WTC11 (cell line): Measurements from ENCODE around the gene ANKRD13D. TPM values are rescaled to one million over a fixed set of nuclear protein-coding genes. Genes with fewer than 3 reads are reported as not detected.
A peak's percentile ranks its signal among the peaks of the same experiment; 100 is the strongest.

Experiments used
- ATAC-seq: fragments of 200-7000 bp; cut with Tn5 transposase; 2 replicates; pipeline ENCODE4 v1.10.0; 2021; ENCODE audit warnings: mild to moderate bottlenecking, moderate library complexity
- CTCF ChIA-PET: fragments of 300-600 bp; sonication (Branson Sonifier 250); formaldehyde crosslinking; loops from one replicate; lab custom pipeline; 2021; ENCODE audit warnings: antibody characterized with exemption; lab: Charles Lee
- POLR2A ChIA-PET: fragments of 350-600 bp; sonication (Branson Sonifier 250); formaldehyde crosslinking; loops from one replicate; lab custom pipeline; 2021; ENCODE audit warnings: antibody characterized with exemption; lab: Charles Lee
- DNase-seq: peaks from one replicate; pipeline ENCODE4 v3.0.0; 2021; ENCODE audit warnings: low spot score
- H3K27ac Mint-ChIP-seq: 2 replicates; pipeline ENCODE4 v1.8.0; 2021; ENCODE audit warnings: mixed read lengths
- H3K27me3 Mint-ChIP-seq: 2 replicates; pipeline ENCODE4 v1.8.0; 2021; ENCODE audit warnings: low read depth, mild to moderate bottlenecking, moderate library complexity, mixed read lengths
- H3K36me3 Mint-ChIP-seq: 2 replicates; pipeline ENCODE4 v1.8.0; 2021; ENCODE audit warnings: mixed read lengths
- H3K4me1 Mint-ChIP-seq: 2 replicates; pipeline ENCODE4 v1.8.0; 2022; ENCODE audit warnings: mixed read lengths
- H3K4me3 Mint-ChIP-seq: 2 replicates; pipeline ENCODE4 v1.8.0; 2021; ENCODE audit warnings: mild to moderate bottlenecking, moderate library complexity, mixed read lengths
- H3K9me3 Mint-ChIP-seq: 2 replicates; pipeline ENCODE4 v1.8.0; 2021; ENCODE audit warnings: mixed read lengths
- CREM ChIP-seq: sonication (generic); formaldehyde crosslinking; IDR thresholded peaks from 2 replicates; pipeline ENCODE4 v1.8.1; 2022; ENCODE audit warnings: mild to moderate bottlenecking, missing genetic modification reagents, moderate library complexity
- ESRRA ChIP-seq: sonication (generic); formaldehyde crosslinking; IDR thresholded peaks from 2 replicates; pipeline ENCODE4 v1.8.1; 2022; ENCODE audit warnings: mild to moderate bottlenecking, missing genetic modification reagents, borderline replicate concordance
- FOXJ3 ChIP-seq: sonication (generic); formaldehyde crosslinking; IDR thresholded peaks from 2 replicates; pipeline ENCODE4 v1.9.0; 2021; ENCODE audit warnings: missing genetic modification reagents, mild to moderate bottlenecking, borderline replicate concordance
- GTF2I ChIP-seq: fragments of 250-450 bp; sonication (Bioruptor Pico); conservative IDR thresholded peaks from 2 replicates; pipeline ENCODE4 v1.4.0; 2021; ENCODE audit warnings: mild to moderate bottlenecking
- IRF2 ChIP-seq: sonication (generic); formaldehyde crosslinking; IDR thresholded peaks from 2 replicates; pipeline ENCODE4 v1.8.0; 2022; ENCODE audit warnings: low read depth, missing genetic modification reagents, borderline replicate concordance
- NFATC4 ChIP-seq: fragments of 250-450 bp; sonication (Bioruptor Pico); IDR thresholded peaks from 2 replicates; pipeline ENCODE4 v1.9.0; 2021; ENCODE audit warnings: mild to moderate bottlenecking
- PRRX2 ChIP-seq: fragments of 250-450 bp; sonication (Bioruptor Pico); IDR thresholded peaks from 2 replicates; pipeline ENCODE4 v1.8.0; 2021; ENCODE audit warnings: mild to moderate bottlenecking
- RELA ChIP-seq: sonication (generic); formaldehyde crosslinking; IDR thresholded peaks from 2 replicates; pipeline ENCODE4 v1.8.1; 2022; ENCODE audit warnings: missing genetic modification reagents, mild to moderate bottlenecking, borderline replicate concordance
- SOX15 ChIP-seq: fragments of 250-450 bp; sonication (Bioruptor Pico); IDR thresholded peaks from 2 replicates; pipeline ENCODE4 v1.9.0; 2021; ENCODE audit warnings: mild to moderate bottlenecking
- SP1 ChIP-seq: sonication (generic); formaldehyde crosslinking; conservative IDR thresholded peaks from 2 replicates; pipeline ENCODE4 v1.8.1; 2022; ENCODE audit warnings: missing genetic modification reagents
- TEAD1 ChIP-seq: sonication (generic); formaldehyde crosslinking; IDR thresholded peaks from 2 replicates; pipeline ENCODE4 v1.8.0; 2022; ENCODE audit warnings: mild to moderate bottlenecking, missing genetic modification reagents
- ZNF138 ChIP-seq: sonication (generic); formaldehyde crosslinking; conservative IDR thresholded peaks from 2 replicates; pipeline ENCODE4 v1.8.1; 2022; ENCODE audit warnings: mild to moderate bottlenecking, moderate library complexity, missing genetic modification reagents
- ZNF317 ChIP-seq: sonication (generic); formaldehyde crosslinking; IDR thresholded peaks from 2 replicates; pipeline ENCODE4 v1.8.1; 2023; ENCODE audit warnings: low read depth, mild to moderate bottlenecking, moderate library complexity, missing genetic modification reagents, borderline replicate concordance
- total RNA-seq: library from RNA; stranded (reverse); gene quantifications from 3 replicates; pipeline ENCODE4 v1.2.3, GENCODE V29; 2021
- TF ChIP-seq, protein P1 (sequence below): sonication (generic); formaldehyde crosslinking; IDR thresholded peaks from 2 replicates; pipeline ENCODE4 v1.8.1; 2023; ENCODE audit warnings: mild to moderate bottlenecking, missing genetic modification reagents, moderate library complexity
- TF ChIP-seq, protein P2 (sequence below): sonication (generic); formaldehyde crosslinking; IDR thresholded peaks from 2 replicates; pipeline ENCODE4 v1.8.0; 2022; ENCODE audit warnings: mild to moderate bottlenecking, missing genetic modification reagents
- TF ChIP-seq, protein P3 (sequence below): sonication (generic); formaldehyde crosslinking; IDR thresholded peaks from 2 replicates; pipeline ENCODE4 v1.8.0; 2022; ENCODE audit warnings: mild to moderate bottlenecking, missing genetic modification reagents
- TF ChIP-seq, protein P4 (sequence below): sonication (generic); formaldehyde crosslinking; IDR thresholded peaks from 2 replicates; pipeline ENCODE4 v1.8.1; 2023; ENCODE audit warnings: mild to moderate bottlenecking, missing genetic modification reagents, moderate library complexity
- TF ChIP-seq, protein P5 (sequence below): sonication (generic); formaldehyde crosslinking; IDR thresholded peaks from 2 replicates; pipeline ENCODE4 v1.8.1; 2023; ENCODE audit warnings: mild to moderate bottlenecking, missing genetic modification reagents, borderline replicate concordance
- TF ChIP-seq, protein P6 (sequence below): sonication (generic); formaldehyde crosslinking; IDR thresholded peaks from 2 replicates; pipeline ENCODE4 v1.8.0; 2022; ENCODE audit warnings: missing genetic modification reagents

Gene ANKRD13D
- total RNA-seq, 1 experiment from 2014 or later: 55.5 TPM

DNA sequence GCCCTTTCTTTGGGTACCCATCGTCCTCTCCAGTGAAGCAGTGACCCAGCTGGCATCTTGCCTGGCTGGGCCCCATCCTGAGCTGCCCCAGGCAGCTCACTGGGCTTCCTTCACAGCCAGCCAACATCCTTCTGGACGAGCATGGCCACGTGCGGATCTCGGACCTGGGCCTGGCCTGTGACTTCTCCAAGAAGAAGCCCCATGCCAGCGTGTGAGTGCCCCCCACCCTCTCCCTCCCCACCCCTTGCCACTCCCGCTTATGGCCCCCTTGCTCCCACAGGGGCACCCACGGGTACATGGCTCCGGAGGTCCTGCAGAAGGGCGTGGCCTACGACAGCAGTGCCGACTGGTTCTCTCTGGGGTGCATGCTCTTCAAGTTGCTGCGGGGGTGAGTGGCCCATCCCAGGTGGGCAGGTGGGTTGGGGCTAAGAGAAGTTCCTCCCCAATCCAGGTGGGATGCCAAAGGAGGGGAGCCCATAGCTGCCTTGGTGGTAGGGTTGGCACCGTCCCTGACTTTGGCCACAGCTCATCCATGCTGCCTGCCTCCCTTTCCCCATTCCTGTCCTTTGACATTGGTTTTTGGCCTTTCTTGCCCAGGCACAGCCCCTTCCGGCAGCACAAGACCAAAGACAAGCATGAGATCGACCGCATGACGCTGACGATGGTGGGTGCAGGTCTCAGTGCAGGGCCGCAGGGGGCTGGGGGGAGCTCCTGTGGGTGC lies 6.8 kb upstream of the ANKRD13D start:
- no peaks in the 10 kb centered on the region for H3K27me3 Mint-ChIP-seq
- ATAC-seq (no peak), DNase-seq (no peak)
- ChIA-PET POLR2A (interaction anchor here (0.9 kb wide), 1 partner anchor 22 kb away, joined by 3 read pairs; no protein-coding TSS in a partner anchor), CTCF (interaction anchor here (0.9 to 2.4 kb wide), 4 partner anchors 11 to 35 kb away, joined by 3 to 16 read pairs (median 6); no protein-coding TSS in a partner anchor)
- H3K9me3 Mint-ChIP-seq: no peaks in the 10 kb centered on the region
- H3K4me1 Mint-ChIP-seq: peaks cover 10% of the 10 kb centered on the region
- TF ChIP-seq RELA (CRISPR knock-in tag) (no peak), ZNF317 (no peak), ESRRA (CRISPR knock-in tag) (no peak), PRRX2 (CRISPR knock-in tag) (no peak), TEAD1 (CRISPR knock-in tag) (no peak), IRF2 (CRISPR knock-in tag) (no peak), FOXJ3 (CRISPR knock-in tag) (no peak), SP1 (no peak), SOX15 (CRISPR knock-in tag) (no peak), ZNF138 (CRISPR knock-in tag) (no peak), GTF2I (no peak)
- TF ChIP-seq, protein P1, sequence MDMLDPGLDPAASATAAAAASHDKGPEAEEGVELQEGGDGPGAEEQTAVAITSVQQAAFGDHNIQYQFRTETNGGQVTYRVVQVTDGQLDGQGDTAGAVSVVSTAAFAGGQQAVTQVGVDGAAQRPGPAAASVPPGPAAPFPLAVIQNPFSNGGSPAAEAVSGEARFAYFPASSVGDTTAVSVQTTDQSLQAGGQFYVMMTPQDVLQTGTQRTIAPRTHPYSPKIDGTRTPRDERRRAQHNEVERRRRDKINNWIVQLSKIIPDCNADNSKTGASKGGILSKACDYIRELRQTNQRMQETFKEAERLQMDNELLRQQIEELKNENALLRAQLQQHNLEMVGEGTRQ (CRISPR knock-in tag): no peak
- TF ChIP-seq, protein P2, sequence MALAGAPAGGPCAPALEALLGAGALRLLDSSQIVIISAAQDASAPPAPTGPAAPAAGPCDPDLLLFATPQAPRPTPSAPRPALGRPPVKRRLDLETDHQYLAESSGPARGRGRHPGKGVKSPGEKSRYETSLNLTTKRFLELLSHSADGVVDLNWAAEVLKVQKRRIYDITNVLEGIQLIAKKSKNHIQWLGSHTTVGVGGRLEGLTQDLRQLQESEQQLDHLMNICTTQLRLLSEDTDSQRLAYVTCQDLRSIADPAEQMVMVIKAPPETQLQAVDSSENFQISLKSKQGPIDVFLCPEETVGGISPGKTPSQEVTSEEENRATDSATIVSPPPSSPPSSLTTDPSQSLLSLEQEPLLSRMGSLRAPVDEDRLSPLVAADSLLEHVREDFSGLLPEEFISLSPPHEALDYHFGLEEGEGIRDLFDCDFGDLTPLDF: no peak
- TF ChIP-seq, protein P3, sequence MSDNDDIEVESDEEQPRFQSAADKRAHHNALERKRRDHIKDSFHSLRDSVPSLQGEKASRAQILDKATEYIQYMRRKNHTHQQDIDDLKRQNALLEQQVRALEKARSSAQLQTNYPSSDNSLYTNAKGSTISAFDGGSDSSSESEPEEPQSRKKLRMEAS (CRISPR knock-in tag): no peak
- TF ChIP-seq, protein P4, sequence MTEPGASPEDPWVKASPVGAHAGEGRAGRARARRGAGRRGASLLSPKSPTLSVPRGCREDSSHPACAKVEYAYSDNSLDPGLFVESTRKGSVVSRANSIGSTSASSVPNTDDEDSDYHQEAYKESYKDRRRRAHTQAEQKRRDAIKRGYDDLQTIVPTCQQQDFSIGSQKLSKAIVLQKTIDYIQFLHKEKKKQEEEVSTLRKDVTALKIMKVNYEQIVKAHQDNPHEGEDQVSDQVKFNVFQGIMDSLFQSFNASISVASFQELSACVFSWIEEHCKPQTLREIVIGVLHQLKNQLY (CRISPR knock-in tag): no peak
- peak overlapping the region; percentile 72; the same call in 1 of the 2 replicates for H3K27ac Mint-ChIP-seq
- H3K36me3 Mint-ChIP-seq: peaks cover 18% of the 10 kb centered on the region
- no peak overlapping the region for H3K4me3 Mint-ChIP-seq

DNA sequence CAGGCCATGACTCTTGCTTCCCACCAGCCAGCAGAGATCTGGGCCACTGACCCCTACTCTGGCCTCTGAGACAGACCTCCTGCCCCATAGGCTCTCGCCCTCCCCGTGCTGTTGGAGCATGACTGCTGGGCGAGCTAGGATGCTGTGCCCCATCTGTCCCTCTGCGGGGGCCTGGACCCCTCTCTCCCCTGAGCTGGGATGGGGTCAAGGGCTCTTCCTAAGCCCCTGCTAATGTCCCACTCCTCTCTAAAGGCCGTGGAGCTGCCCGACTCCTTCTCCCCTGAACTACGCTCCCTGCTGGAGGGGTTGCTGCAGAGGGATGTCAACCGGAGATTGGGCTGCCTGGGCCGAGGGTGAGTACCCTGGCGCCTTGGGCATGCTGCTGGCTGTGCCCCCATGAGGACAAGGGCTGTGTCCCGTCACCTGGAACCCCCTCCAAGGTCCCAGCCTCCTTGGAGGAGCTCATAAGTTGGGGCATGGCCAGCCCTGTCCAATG lies 6.2 kb upstream of the ANKRD13D start:
- ATAC-seq: no peak
- no peaks in the 10 kb centered on the region for H3K27me3 Mint-ChIP-seq
- ChIA-PET CTCF (interaction anchor here (0.9 to 2.4 kb wide), 5 partner anchors 11 to 34 kb away, joined by 3 to 16 read pairs (median 3); partner anchors contain the start of gene SSH3), POLR2A (interaction anchor here (0.9 kb wide), 1 partner anchor 22 kb away, joined by 3 read pairs; no protein-coding TSS in a partner anchor)
- H3K36me3 Mint-ChIP-seq: peaks cover 18% of the 10 kb centered on the region
- DNase-seq: no peak
- H3K4me3 Mint-ChIP-seq: no peak overlapping the region
- TF ChIP-seq CREM (no peak), NFATC4 (CRISPR knock-in tag) (no peak)
- TF ChIP-seq, protein P1 (CRISPR knock-in tag): no peak
- no peaks in the 10 kb centered on the region for H3K9me3 Mint-ChIP-seq
- H3K27ac Mint-ChIP-seq: no peak overlapping the region
- peaks cover 10% of the 10 kb centered on the region for H3K4me1 Mint-ChIP-seq

DNA sequence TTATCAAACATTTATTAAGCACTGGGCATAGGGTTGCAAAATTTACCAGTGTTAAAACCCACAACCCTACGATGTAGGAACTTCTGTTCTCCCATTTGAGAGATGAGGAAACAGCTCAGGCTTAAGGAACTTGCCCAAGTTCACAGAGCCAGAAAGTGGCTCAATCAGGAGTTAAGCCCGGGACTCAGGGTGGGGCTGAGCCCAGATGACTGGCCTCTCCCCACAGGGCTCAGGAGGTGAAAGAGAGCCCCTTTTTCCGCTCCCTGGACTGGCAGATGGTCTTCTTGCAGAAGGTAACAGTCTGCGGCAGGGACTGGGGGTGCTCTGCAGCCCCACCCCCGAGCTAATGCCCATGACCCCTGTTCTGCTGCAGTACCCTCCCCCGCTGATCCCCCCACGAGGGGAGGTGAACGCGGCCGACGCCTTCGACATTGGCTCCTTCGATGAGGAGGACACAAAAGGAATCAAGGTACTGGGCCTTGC lies 5.6 kb upstream of the ANKRD13D start:
- POLR2A ChIA-PET: no interaction called here
- no peaks in the 10 kb centered on the region for H3K27me3 Mint-ChIP-seq
- DNase-seq: no peak
- H3K9me3 Mint-ChIP-seq: no peaks in the 10 kb centered on the region
- CTCF ChIA-PET: interaction anchor here (0.9 to 2.4 kb wide), 5 partner anchors 12 to 34 kb away, joined by 3 to 16 read pairs (median 3); partner anchors contain the start of gene SSH3
- H3K36me3 Mint-ChIP-seq: peaks cover 18% of the 10 kb centered on the region
- H3K4me1 Mint-ChIP-seq: peaks cover 12% of the 10 kb centered on the region
- no peak overlapping the region for H3K27ac Mint-ChIP-seq
- no peak for ATAC-seq
- H3K4me3 Mint-ChIP-seq: no peak overlapping the region
- TF ChIP-seq, protein P5, sequence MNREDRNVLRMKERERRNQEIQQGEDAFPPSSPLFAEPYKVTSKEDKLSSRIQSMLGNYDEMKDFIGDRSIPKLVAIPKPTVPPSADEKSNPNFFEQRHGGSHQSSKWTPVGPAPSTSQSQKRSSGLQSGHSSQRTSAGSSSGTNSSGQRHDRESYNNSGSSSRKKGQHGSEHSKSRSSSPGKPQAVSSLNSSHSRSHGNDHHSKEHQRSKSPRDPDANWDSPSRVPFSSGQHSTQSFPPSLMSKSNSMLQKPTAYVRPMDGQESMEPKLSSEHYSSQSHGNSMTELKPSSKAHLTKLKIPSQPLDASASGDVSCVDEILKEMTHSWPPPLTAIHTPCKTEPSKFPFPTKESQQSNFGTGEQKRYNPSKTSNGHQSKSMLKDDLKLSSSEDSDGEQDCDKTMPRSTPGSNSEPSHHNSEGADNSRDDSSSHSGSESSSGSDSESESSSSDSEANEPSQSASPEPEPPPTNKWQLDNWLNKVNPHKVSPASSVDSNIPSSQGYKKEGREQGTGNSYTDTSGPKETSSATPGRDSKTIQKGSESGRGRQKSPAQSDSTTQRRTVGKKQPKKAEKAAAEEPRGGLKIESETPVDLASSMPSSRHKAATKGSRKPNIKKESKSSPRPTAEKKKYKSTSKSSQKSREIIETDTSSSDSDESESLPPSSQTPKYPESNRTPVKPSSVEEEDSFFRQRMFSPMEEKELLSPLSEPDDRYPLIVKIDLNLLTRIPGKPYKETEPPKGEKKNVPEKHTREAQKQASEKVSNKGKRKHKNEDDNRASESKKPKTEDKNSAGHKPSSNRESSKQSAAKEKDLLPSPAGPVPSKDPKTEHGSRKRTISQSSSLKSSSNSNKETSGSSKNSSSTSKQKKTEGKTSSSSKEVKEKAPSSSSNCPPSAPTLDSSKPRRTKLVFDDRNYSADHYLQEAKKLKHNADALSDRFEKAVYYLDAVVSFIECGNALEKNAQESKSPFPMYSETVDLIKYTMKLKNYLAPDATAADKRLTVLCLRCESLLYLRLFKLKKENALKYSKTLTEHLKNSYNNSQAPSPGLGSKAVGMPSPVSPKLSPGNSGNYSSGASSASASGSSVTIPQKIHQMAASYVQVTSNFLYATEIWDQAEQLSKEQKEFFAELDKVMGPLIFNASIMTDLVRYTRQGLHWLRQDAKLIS: no peak
- TF ChIP-seq, protein P6, sequence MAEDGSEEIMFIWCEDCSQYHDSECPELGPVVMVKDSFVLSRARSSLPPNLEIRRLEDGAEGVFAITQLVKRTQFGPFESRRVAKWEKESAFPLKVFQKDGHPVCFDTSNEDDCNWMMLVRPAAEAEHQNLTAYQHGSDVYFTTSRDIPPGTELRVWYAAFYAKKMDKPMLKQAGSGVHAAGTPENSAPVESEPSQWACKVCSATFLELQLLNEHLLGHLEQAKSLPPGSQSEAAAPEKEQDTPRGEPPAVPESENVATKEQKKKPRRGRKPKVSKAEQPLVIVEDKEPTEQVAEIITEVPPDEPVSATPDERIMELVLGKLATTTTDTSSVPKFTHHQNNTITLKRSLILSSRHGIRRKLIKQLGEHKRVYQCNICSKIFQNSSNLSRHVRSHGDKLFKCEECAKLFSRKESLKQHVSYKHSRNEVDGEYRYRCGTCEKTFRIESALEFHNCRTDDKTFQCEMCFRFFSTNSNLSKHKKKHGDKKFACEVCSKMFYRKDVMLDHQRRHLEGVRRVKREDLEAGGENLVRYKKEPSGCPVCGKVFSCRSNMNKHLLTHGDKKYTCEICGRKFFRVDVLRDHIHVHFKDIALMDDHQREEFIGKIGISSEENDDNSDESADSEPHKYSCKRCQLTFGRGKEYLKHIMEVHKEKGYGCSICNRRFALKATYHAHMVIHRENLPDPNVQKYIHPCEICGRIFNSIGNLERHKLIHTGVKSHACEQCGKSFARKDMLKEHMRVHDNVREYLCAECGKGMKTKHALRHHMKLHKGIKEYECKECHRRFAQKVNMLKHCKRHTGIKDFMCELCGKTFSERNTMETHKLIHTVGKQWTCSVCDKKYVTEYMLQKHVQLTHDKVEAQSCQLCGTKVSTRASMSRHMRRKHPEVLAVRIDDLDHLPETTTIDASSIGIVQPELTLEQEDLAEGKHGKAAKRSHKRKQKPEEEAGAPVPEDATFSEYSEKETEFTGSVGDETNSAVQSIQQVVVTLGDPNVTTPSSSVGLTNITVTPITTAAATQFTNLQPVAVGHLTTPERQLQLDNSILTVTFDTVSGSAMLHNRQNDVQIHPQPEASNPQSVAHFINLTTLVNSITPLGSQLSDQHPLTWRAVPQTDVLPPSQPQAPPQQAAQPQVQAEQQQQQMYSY: no peak
